OCI-LY7 (cell line): ENCODE data around the gene BAG5. TPM values are rescaled to one million over a fixed set of nuclear protein-coding genes. Genes with fewer than 3 reads are reported as not detected.

ENCODE experiments used
- BruUV-seq: library from RNA; stranded (reverse); fragments of 400-500 nt; replicated peaks from 2 replicates; lab custom pipeline; 2021; lab: Mats Ljungman, UMichigan
- CTCF ChIA-PET: fragments of 300-600 bp; sonication (Branson Sonifier 250); formaldehyde crosslinking; loops from one replicate; lab custom pipeline; 2022; ENCODE audit warnings: antibody characterized with exemption; ENCODE audit not compliant: unreplicated experiment; lab: Charles Lee
- POLR2A ChIA-PET: fragments of 300-600 bp; sonication (Branson Sonifier 250); formaldehyde crosslinking; loops from one replicate; lab custom pipeline; 2022; ENCODE audit warnings: antibody characterized with exemption; lab: Charles Lee
- DNase-seq: peaks from one replicate; pipeline ENCODE4 v3.0.0-alpha.2; 2015; ENCODE audit warnings: low spot score
- H2AFZ ChIP-seq: fragments of 200-600 bp; sonication (generic), shearing (Covaris generic); 2 replicates; pipeline ENCODE4 v1.6.1; 2014; ENCODE audit warnings: mild to moderate bottlenecking, antibody characterized with exemption, low read length, moderate library complexity
- H3K27ac ChIP-seq: fragments of 200-600 bp; sonication (generic); 2 replicates; pipeline ENCODE4 v1.5.1; 2014; ENCODE audit warnings: mixed run types, low read depth, mild to moderate bottlenecking, moderate library complexity, low read length, inconsistent platforms; ENCODE audit not compliant: poor library complexity, severe bottlenecking
- H3K36me3 ChIP-seq: fragments of 200-600 bp; sonication (generic); 2 replicates; pipeline ENCODE4 v1.6.1; 2014; ENCODE audit warnings: mild to moderate bottlenecking, antibody characterized with exemption, low read length, moderate library complexity, mixed read lengths; ENCODE audit not compliant: insufficient read depth
- H3K4me1 ChIP-seq: fragments of 200-600 bp; sonication (generic); 2 replicates; pipeline ENCODE4 v1.5.1; 2014; ENCODE audit warnings: mild to moderate bottlenecking, low read length; ENCODE audit not compliant: insufficient read depth, poor library complexity, severe bottlenecking
- H3K4me2 ChIP-seq: fragments of 200-600 bp; sonication (generic); 2 replicates; pipeline ENCODE4 v1.6.1; 2014; ENCODE audit warnings: mild to moderate bottlenecking, low read length
- H3K4me3 ChIP-seq: fragments of 200-600 bp; sonication (generic); 2 replicates; pipeline ENCODE4 v1.5.1; 2014; ENCODE audit warnings: mild to moderate bottlenecking, low read depth, low read length; ENCODE audit not compliant: poor library complexity, severe bottlenecking
- H3K79me2 ChIP-seq: fragments of 200-600 bp; sonication (generic); 2 replicates; pipeline ENCODE4 v1.6.1; 2016; ENCODE audit warnings: low read depth, mild to moderate bottlenecking, low read length, moderate library complexity, mixed read lengths; ENCODE audit not compliant: insufficient read depth
- H3K9me2 ChIP-seq: fragments of 200-600 bp; sonication (generic); 2 replicates; pipeline ENCODE4 v1.6.1; 2016; ENCODE audit warnings: mild to moderate bottlenecking, low read length, mixed read lengths; ENCODE audit not compliant: insufficient read depth
- H3K9me3 ChIP-seq: fragments of 200-600 bp; sonication (generic); 2 replicates; pipeline ENCODE4 v1.6.1; 2014; ENCODE audit warnings: mild to moderate bottlenecking, mixed run types, low read length, mixed read lengths
- H4K20me1 ChIP-seq: fragments of 200-600 bp; sonication (generic); 2 replicates; pipeline ENCODE4 v1.6.1; 2014; ENCODE audit warnings: mild to moderate bottlenecking, antibody characterized with exemption, low read length, moderate library complexity, mixed read lengths; ENCODE audit not compliant: insufficient read depth
- CTCF ChIP-seq: fragments of 200-600 bp; sonication (generic); conservative IDR thresholded peaks from 2 replicates; pipeline ENCODE4 v1.5.1; 2014; ENCODE audit warnings: mild to moderate bottlenecking, antibody characterized with exemption, low read length, moderate library complexity, mixed read lengths
- EZH2phosphoT487 ChIP-seq: fragments of 200-600 bp; sonication (generic); IDR thresholded peaks from 2 replicates; pipeline ENCODE4 v1.6.1; 2018; ENCODE audit warnings: low read depth, borderline replicate concordance, mild to moderate bottlenecking, mixed run types, antibody characterized with exemption, low read length, moderate library complexity, mixed read lengths
- intact Hi-C: fragments of 100-400 bp; cut with micrococcal nuclease; formaldehyde crosslinking; loops from one replicate; pipeline ENCODE4 v1.10.0; 2022; ENCODE audit not compliant: unreplicated experiment
- total RNA-seq, 2 experiments: library from RNA; depleted of rRNA in 1 of 2; stranded (reverse); fragments of >200 nt in 1 of 2; shearing (Covaris generic) in 1 of 2; gene quantifications; 2 replicates each; pipeline ENCODE4 v1.2.3, GENCODE V29; 2014 to 2022

BAG5 gene
- total RNA-seq, 2 experiments from 2014 or later: 29.2 to 38.7 TPM

- H3K27ac ChIP-seq: peak overlapping the region; percentile 71
- H3K9me3 ChIP-seq: no peaks in the 10 kb centered on the region
- no peaks in the 10 kb centered on the region for H3K9me2 ChIP-seq
- H4K20me1 ChIP-seq: peaks cover 27% of the 10 kb centered on the region
- H3K4me3 ChIP-seq: peak overlapping the region; percentile 86
- peak overlapping the region; percentile 88 for H3K4me2 ChIP-seq
- H3K36me3 ChIP-seq: peaks cover 27% of the 10 kb centered on the region
- intact Hi-C loops: loop anchor here (5.0 to 10.0 kb wide), 5 partner anchors 47 to 351 kb away; partner anchors contain the start of genes KLC1 and PPP1R13B
- no TSS peak for BruUV-seq
- H3K79me2 ChIP-seq: peaks cover 85% of the 10 kb centered on the region
- H2AFZ ChIP-seq: no peak overlapping the region
- DNase-seq: no peak
- ChIA-PET POLR2A (interaction anchor here (0.5 to 0.7 kb wide), 3 partner anchors 29 to 105 kb away, joined by 3 read pairs; no protein-coding TSS in a partner anchor), CTCF (no interaction called here)
- H3K4me1 ChIP-seq: peaks cover 49% of the 10 kb centered on the region
- TF ChIP-seq EZH2phosphoT487 (no peak), CTCF (no peak)
Measured at GRCh38 chr14:103563844-103564505, 1.5 kb upstream of the BAG5 start.

DNA sequence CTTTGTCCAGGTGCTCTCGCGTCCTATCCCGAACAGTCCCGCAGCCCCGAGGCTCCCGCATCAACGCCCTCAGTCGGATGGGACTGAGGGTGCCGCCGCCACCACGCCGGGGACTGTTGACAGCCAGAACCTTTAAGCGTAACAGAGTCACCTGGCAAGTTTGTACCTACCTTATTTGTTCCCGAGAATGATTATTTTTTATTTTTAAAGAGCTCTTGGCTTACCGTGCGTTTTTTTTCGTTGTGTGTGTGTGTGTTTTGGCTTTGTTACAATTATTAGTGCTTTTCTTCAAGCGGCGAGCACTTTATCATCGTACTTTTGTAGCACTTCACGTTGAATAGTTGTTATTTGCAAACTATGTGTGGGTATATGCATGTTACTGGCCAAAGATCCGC lies 766 bp upstream of the BAG5 start:
- Histone ChIP-seq H4K20me1 (peaks cover 33% of the 10 kb centered on the region), H3K9me3 (no peaks in the 10 kb centered on the region), H3K36me3 (peaks cover 34% of the 10 kb centered on the region), H3K9me2 (no peaks in the 10 kb centered on the region), H3K4me1 (peaks cover 49% of the 10 kb centered on the region), H3K79me2 (peaks cover 93% of the 10 kb centered on the region), H2AFZ (peak overlapping the region; percentile 92), H3K27ac (peak overlapping the region; percentile 71), H3K4me3 (peak overlapping the region; percentile 86), H3K4me2 (peak overlapping the region; percentile 88)
- ChIA-PET CTCF (no interaction called here), POLR2A (interaction anchor here (0.6 to 0.7 kb wide), 2 partner anchors 35 to 145 kb away, joined by 3 to 16 read pairs; no protein-coding TSS in a partner anchor)
- BruUV-seq: TSS peak; percentile 79
- no peak for DNase-seq
- TF ChIP-seq EZH2phosphoT487: no peak
- no peak for TF ChIP-seq CTCF
- intact Hi-C loops: loop anchor here (5.0 to 10.0 kb wide), 5 partner anchors 46 to 352 kb away; partner anchors contain the start of genes KLC1 and PPP1R13B

GRCh38 chr14:103562179-103562428 lies 353 bp downstream of the BAG5 start:
- CTCF ChIA-PET: interaction anchor here (1.4 kb wide), 1 partner anchor 127 kb away, joined by 4 read pairs; no protein-coding TSS in a partner anchor
- intact Hi-C loops: loop anchor here (5.0 to 10.0 kb wide), 5 partner anchors 45 to 353 kb away; partner anchors contain the start of genes KLC1 and PPP1R13B
- TF ChIP-seq CTCF (no peak), EZH2phosphoT487 (no peak)
- POLR2A ChIA-PET: interaction anchor here (1.0 kb wide), 1 partner anchor 32 kb away, joined by 4 read pairs; no protein-coding TSS in a partner anchor
- peak; percentile 57 for DNase-seq
- Histone ChIP-seq H3K27ac (peak overlapping the region; percentile 71), H3K79me2 (peaks cover 94% of the 10 kb centered on the region), H3K36me3 (peaks cover 42% of the 10 kb centered on the region), H3K4me1 (peaks cover 42% of the 10 kb centered on the region), H3K9me2 (no peaks in the 10 kb centered on the region), H2AFZ (peak overlapping the region; percentile 92; the same call in 1 of the 2 replicates), H3K9me3 (no peaks in the 10 kb centered on the region), H3K4me3 (peak overlapping the region; percentile 86), H4K20me1 (peaks cover 39% of the 10 kb centered on the region), H3K4me2 (peak overlapping the region; percentile 88)
- BruUV-seq: no TSS peak
